HFF-Myc (cell line): Measurements from ENCODE around the gene ZNF24.

Source experiments
- DNase-seq: peaks from one replicate; pipeline ENCODE4 v3.0.0-alpha.2; 2011; ENCODE audit warnings: low read depth; ENCODE audit errors: extremely low read depth
- H3K4me3 ChIP-seq: replicated peaks from 2 replicates; pipeline ENCODE4 v1.5.1; 2011; ENCODE audit warnings: low read depth, mild to moderate bottlenecking, control low read depth, low read length
- TF ChIP-seq, protein P1 (sequence below): IDR thresholded peaks from 2 replicates; pipeline ENCODE4 v1.5.1; 2012; ENCODE audit warnings: mild to moderate bottlenecking, low read depth, low read length, control low read depth; ENCODE audit errors: missing control alignments

ZNF24 gene

DNA sequence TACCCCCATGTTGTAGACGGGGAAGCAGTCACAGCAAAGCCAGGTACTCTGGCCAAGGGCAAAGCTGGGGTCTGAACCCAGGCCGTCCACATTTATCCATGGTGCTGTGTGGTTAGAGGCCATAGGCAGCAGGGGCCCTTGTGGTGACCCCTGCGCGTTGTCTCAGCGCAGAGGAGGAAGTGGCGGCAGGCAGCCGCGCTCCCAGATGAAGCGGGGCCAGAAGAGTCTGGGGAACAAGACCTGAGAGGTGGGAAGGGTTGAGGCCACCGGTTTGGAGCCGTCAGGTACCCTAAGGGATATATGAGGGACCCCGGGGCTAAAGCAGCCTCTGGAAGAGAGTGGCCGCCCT lies 32.1 kb upstream of the ZNF24 start:
- DNase-seq = no peak
- TF ChIP-seq, protein P1, sequence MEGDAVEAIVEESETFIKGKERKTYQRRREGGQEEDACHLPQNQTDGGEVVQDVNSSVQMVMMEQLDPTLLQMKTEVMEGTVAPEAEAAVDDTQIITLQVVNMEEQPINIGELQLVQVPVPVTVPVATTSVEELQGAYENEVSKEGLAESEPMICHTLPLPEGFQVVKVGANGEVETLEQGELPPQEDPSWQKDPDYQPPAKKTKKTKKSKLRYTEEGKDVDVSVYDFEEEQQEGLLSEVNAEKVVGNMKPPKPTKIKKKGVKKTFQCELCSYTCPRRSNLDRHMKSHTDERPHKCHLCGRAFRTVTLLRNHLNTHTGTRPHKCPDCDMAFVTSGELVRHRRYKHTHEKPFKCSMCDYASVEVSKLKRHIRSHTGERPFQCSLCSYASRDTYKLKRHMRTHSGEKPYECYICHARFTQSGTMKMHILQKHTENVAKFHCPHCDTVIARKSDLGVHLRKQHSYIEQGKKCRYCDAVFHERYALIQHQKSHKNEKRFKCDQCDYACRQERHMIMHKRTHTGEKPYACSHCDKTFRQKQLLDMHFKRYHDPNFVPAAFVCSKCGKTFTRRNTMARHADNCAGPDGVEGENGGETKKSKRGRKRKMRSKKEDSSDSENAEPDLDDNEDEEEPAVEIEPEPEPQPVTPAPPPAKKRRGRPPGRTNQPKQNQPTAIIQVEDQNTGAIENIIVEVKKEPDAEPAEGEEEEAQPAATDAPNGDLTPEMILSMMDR = no peak
- peak overlapping the region; percentile 55 for H3K4me3 ChIP-seq

DNA sequence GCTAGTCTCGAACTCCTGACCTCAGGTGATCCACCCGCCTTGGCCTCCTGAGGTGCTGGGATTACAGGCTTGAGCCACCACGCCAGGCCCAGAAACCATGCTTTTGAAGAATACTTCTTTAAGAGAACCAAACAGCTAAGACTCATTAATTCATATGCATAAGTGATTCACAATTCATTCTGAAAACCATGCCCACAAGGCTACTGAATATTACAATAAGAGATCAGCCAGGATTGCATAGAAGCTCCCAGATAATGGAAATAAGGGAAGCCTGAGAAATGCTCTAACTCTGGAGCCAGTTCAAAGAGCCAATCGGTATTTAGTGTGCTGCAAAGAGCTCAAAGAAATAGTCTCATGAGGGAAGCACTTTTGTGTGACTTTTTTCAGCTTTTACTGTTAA lies 30.5 kb upstream of the ZNF24 start:
- TF ChIP-seq, protein P1 = no peak
- DNase-seq = no peak
- no peak overlapping the region for H3K4me3 ChIP-seq

DNA sequence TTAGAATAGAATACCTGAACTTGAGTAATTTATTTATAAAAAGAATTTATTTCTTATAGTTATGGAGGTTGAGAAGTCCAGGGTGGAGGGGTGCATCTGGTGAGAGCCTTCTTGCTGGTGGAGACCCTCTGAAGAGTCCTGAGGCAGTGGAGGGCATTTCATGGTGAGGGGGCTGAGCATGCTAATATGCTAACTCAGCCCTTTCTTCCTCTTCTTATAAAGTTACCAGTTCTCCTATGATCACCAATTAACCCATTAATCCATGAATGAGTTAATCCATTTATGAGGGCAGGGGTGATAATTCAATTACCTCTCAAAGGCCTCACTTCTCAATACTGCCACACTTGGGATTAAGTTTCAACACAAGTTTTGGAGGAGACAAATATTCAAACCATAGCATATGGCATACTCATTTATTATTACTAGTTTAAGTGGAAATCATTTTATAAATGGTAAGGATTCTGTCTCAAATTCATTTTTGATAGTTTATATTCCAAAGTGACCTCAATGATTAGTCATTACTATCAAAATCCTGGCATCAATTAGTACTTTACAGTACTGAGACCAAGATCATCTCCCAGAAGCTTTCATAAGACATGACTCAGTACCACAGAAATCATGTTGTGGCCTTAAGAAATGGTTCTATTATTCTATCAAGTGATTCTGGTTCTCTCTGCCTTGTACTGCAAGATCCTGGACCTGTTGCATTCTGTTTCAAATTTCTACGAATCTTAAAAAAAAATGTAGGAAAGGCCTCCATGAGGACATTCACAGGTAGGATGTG lies 27.4 kb upstream of the ZNF24 start:
- no peak overlapping the region for H3K4me3 ChIP-seq
- TF ChIP-seq, protein P1 = no peak
- no peak for DNase-seq

DNA sequence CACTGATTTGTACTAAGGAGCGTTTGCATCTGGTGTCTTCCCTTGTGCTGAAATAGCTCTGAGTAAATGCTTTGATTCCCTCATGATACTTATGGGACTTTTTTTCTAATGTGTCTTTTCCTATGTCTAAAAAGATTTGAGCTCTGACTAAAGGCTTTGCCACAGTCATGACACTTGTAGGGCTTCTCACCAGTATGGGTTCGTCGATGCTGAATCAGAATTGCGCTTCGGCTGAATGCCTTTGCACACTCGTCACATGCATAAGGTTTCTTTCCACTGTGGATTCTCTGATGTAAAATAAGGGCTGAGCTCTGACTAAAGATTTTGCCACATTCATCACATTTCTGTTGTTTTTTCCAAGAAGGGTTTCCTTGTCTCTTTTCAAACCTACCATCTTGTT lies 24.9 kb upstream of the ZNF24 start:
- TF ChIP-seq, protein P1 = no peak
- DNase-seq = no peak
- no peak overlapping the region for H3K4me3 ChIP-seq

DNA sequence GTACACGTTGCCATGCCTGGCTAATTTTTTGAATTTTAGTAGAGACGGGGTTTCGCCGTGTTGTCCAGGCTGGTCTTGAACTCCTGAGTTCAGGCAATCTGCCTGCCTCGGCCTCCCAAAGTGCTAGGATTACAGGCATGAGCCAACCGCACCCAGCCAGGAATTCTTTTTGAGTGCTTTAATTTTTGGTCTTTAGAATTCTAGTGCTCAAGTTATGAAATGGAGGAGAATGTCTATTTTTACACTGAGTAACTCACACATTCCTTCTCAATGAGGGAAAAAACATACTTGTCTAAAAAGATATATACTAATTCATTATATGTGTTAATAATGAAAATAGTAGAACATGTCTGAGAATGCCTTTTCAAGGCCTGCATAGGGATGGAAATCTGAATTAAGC lies 24.4 kb upstream of the ZNF24 start:
- DNase-seq = no peak
- no peak overlapping the region for H3K4me3 ChIP-seq
- TF ChIP-seq, protein P1 = no peak

DNA sequence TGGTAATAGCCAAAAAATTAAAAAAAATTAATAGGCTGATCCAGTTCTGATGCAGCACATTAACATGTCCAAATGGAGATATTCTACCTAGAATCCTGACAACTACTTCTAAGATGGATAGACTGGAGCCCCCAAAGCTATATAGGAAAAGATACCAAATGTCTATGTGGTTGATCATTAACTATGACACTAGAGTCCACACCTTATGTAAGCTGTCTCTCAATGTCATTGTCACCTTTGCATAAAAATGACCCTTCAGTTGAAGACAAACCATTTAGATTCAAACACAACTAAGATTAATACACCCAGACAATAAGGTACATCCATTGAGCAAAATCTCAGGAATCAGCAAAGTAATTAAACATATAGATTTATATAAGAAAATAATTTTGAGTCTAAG lies 18.3 kb upstream of the ZNF24 start:
- DNase-seq = no peak

More for the DNA sequence above, 18.3 kb upstream of the ZNF24 start:
- TF ChIP-seq, protein P1 = no peak
- H3K4me3 ChIP-seq = no peak overlapping the region
